Measurements from ENCODE around the gene MCL1.
A peak's percentile ranks its signal among the peaks of the same experiment; 100 is the strongest.

DNA sequence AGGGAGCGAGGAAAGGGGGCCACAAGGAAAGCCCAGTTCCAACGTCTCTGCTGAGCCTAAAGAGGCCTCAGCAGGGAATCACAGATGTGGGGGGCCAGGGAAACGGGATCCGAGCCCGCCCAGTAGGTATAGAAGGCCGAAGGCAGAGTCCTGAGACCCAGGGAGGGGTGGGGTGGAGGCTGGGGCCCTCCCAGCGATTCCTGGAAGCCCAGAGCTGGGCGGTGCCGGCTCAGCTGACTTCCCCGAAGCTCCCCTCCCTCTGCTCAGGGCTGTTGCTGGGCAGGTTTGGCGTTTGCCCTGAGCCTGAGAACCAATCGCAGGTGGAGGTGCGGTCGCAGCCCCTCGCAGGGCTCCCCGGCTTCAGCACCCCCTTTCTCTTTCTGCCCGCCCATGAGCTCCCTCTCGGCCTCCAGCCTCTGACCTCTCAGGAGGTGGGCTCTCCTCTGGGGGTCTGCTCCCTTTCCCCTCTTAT is 17.4 kb downstream of the MCL1 start:
- TF ChIP-seq, protein P1, sequence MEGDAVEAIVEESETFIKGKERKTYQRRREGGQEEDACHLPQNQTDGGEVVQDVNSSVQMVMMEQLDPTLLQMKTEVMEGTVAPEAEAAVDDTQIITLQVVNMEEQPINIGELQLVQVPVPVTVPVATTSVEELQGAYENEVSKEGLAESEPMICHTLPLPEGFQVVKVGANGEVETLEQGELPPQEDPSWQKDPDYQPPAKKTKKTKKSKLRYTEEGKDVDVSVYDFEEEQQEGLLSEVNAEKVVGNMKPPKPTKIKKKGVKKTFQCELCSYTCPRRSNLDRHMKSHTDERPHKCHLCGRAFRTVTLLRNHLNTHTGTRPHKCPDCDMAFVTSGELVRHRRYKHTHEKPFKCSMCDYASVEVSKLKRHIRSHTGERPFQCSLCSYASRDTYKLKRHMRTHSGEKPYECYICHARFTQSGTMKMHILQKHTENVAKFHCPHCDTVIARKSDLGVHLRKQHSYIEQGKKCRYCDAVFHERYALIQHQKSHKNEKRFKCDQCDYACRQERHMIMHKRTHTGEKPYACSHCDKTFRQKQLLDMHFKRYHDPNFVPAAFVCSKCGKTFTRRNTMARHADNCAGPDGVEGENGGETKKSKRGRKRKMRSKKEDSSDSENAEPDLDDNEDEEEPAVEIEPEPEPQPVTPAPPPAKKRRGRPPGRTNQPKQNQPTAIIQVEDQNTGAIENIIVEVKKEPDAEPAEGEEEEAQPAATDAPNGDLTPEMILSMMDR (IDR thresholded peaks at IDR 0.05) = no peak
- TF ChIP-seq POLR2A (IDR thresholded peaks at IDR 0.05) = peak in 2 of 3 donors; percentile 39 to 47

Measured in body of pancreas (tissue), 4 donors.